ENCODE measurements around the gene CBX2.

CBX2 gene

GRCh38 chr17:79785017-79785899 is 7.3 kb downstream of the CBX2 start:
- DNase-seq (ENCODE audit: low read depth), result no peak
- H3K4me3 ChIP-seq (ENCODE audit: control insufficient read depth, low read depth, low read length), result no peak overlapping the region
- TF ChIP-seq CTCF (IDR thresholded peaks at IDR 0.05; ENCODE audit: control insufficient read depth, insufficient read depth, low read depth, low read length, missing control alignments), result no peak

- DNase-seq (ENCODE audit: low read depth), result no peak
- H3K4me3 ChIP-seq (ENCODE audit: control insufficient read depth, low read depth, low read length), result no peak overlapping the region
- TF ChIP-seq CTCF (IDR thresholded peaks at IDR 0.05; ENCODE audit: control insufficient read depth, insufficient read depth, low read depth, low read length, missing control alignments), result no peak
Observed at GRCh38 chr17:79785900-79786810, 8.2 kb downstream of the CBX2 start.

- H3K4me3 ChIP-seq (ENCODE audit: control insufficient read depth, low read depth, low read length), result no peak overlapping the region
- no peak for DNase-seq (ENCODE audit: low read depth)
- no peak for TF ChIP-seq CTCF (IDR thresholded peaks at IDR 0.05; ENCODE audit: control insufficient read depth, insufficient read depth, low read depth, low read length, missing control alignments)
Observed at GRCh38 chr17:79786930-79787643, 9.1 kb downstream of the CBX2 start.

- TF ChIP-seq CTCF (IDR thresholded peaks at IDR 0.05; ENCODE audit: control insufficient read depth, insufficient read depth, low read depth, low read length, missing control alignments), result no peak
- no peak for DNase-seq (ENCODE audit: low read depth)
- H3K4me3 ChIP-seq (ENCODE audit: control insufficient read depth, low read depth, low read length), result no peak overlapping the region
Observed at GRCh38 chr17:79788455-79788854, 10.5 kb downstream of the CBX2 start.

DNA sequence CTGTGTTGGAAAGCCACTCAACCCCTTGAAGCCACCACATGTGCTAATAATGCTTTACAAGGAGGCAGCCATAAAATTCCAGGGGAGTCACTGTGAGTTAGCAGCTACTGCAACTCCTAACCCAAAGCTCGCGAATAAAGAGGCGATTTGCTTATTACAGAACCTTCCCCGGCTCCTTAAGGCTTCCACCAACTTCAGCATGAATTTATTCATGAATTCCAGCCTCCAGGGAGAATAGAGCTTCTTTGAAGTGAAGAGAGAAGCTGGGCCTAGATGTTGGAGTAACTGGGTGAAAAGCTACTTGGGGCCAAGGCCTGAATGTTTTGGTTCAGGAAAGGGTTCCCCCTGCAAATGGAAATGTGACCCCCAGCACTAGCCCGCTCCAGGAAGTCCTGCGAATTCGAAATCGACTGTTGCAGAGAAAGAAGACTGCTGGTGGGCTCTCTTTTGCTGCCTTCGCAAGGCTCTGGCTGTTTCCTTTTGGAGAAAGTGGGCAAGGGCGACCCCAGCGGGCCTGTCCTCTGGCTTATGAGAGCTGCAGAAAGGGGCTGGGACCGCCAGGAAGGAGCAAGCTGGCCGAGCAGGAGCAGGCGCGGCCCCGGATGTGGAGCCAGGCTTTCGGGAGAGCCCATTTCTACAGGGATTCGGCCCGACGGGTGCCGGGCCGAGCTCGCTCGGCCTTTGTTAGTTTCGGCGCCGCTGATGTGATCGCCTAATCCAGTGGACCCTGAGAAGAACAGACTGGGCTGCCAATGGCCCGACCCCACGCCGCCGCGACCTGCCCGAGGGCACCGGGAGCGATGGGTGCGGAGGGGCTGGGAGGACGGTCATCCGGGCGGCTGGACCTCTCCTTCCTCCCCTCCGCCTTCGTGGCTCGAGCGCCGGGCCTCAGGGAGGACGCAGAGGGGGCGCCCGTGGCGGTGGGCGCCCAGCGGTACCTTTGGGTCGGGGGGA is 11.3 kb downstream of the CBX2 start:
- no peak for DNase-seq (ENCODE audit: low read depth)
- H3K4me3 ChIP-seq (ENCODE audit: control insufficient read depth, low read depth, low read length), result no peak overlapping the region
- TF ChIP-seq CTCF (IDR thresholded peaks at IDR 0.05; ENCODE audit: control insufficient read depth, insufficient read depth, low read depth, low read length, missing control alignments), result no peak
